RWPE1 (cell line): ENCODE data around the gene LRP1B.

Experiments used
- CTCF ChIA-PET: fragments of 350-600 bp; sonication (Branson Sonifier 250); formaldehyde crosslinking; extraction: SDS; loops from one replicate; lab custom pipeline; 2021; lab: Yijun Ruan, JAX
- POLR2A ChIA-PET: fragments of 400-600 bp; formaldehyde crosslinking; extraction: SDS; loops from one replicate; lab custom pipeline; 2020; ENCODE audit warnings: antibody characterized with exemption; ENCODE audit not compliant: low non-redundant PET; lab: Yijun Ruan, JAX
- DNase-seq: peaks from one replicate; pipeline ENCODE4 v3.0.0; 2012; ENCODE audit warnings: low spot score
- H3K27ac ChIP-seq: fragments of 450-650 bp; 2 replicates; pipeline ENCODE4 v1.5.1; 2017
- TF ChIP-seq, protein P1 (sequence below): fragments of 450-650 bp; conservative IDR thresholded peaks from 2 replicates; pipeline ENCODE4 v1.5.1; 2017; ENCODE audit warnings: low read depth, mild to moderate bottlenecking

The LRP1B gene

DNA sequence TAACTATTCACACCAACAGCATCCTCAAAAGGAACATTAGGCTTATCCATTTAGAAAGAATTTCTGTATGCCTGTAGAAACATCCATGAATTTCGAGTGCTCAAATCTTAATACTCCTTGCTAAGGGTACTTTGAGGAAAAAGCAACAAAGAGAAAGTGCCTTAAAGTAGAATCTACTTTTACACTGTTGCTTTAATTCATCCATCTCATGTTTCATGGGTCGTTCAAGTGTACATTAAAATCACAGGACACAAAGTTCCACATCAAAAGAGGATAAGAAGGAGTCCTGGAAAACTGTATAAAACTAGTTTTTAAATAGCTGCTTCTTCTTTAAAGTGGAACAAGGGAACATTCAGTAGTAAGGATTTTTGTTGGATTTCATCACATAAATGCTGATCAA, 54.5 kb downstream of the LRP1B start:
- DNase-seq, result no peak
- no peak overlapping the region for H3K27ac ChIP-seq
- TF ChIP-seq, protein P1, sequence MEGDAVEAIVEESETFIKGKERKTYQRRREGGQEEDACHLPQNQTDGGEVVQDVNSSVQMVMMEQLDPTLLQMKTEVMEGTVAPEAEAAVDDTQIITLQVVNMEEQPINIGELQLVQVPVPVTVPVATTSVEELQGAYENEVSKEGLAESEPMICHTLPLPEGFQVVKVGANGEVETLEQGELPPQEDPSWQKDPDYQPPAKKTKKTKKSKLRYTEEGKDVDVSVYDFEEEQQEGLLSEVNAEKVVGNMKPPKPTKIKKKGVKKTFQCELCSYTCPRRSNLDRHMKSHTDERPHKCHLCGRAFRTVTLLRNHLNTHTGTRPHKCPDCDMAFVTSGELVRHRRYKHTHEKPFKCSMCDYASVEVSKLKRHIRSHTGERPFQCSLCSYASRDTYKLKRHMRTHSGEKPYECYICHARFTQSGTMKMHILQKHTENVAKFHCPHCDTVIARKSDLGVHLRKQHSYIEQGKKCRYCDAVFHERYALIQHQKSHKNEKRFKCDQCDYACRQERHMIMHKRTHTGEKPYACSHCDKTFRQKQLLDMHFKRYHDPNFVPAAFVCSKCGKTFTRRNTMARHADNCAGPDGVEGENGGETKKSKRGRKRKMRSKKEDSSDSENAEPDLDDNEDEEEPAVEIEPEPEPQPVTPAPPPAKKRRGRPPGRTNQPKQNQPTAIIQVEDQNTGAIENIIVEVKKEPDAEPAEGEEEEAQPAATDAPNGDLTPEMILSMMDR, result no peak
- ChIA-PET POLR2A (no interaction called here), CTCF (no interaction called here)

- CTCF ChIA-PET, result no interaction called here
- POLR2A ChIA-PET, result no interaction called here
- TF ChIP-seq, protein P1, result no peak
- H3K27ac ChIP-seq, result no peak overlapping the region
- DNase-seq, result no peak
Observed at GRCh38 chr2:142075826-142076225, 55.0 kb downstream of the LRP1B start.

GRCh38 chr2:142069251-142069888, 61.4 kb downstream of the LRP1B start:
- POLR2A ChIA-PET, result no interaction called here
- CTCF ChIA-PET, result no interaction called here
- DNase-seq, result no peak
- H3K27ac ChIP-seq, result no peak overlapping the region
- TF ChIP-seq, protein P1, result no peak

DNA sequence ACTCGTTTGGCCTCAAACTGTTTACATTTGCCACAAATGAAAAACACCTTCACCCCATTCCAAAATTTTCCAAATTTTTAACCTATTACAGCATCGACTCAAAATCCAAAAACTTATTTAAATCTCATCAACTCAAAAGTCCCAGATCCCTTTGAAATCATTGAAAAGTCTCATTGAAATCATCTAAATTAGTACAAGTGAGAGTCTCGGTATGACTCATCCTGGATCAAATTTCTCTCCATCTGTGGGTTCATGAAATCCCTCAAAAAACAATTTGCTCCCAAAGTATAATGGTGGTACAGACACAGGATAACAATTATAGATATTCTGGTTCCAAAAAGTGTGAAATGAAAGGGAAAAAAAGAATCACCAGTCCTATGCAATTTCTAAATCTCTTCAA, 65.1 kb downstream of the LRP1B start:
- ChIA-PET CTCF (no interaction called here), POLR2A (no interaction called here)
- DNase-seq, result no peak
- TF ChIP-seq, protein P1, result no peak
- no peak overlapping the region for H3K27ac ChIP-seq

GRCh38 chr2:142065156-142065555, 65.7 kb downstream of the LRP1B start:
- ChIA-PET CTCF (no interaction called here), POLR2A (no interaction called here)
- no peak for DNase-seq
- H3K27ac ChIP-seq, result no peak overlapping the region
- TF ChIP-seq, protein P1, result no peak

GRCh38 chr2:142061733-142062132, 69.1 kb downstream of the LRP1B start:
- ChIA-PET POLR2A (no interaction called here), CTCF (no interaction called here)
- H3K27ac ChIP-seq, result no peak overlapping the region
- TF ChIP-seq, protein P1, result no peak
- no peak for DNase-seq
